Umbilical cord (tissue), 2 donors: Measurements from ENCODE around the gene EXOC3L4. TPM values are rescaled to one million over a fixed set of nuclear protein-coding genes. Genes with fewer than 3 reads are reported as not detected.
A peak's percentile ranks its signal among the peaks of the same experiment; 100 is the strongest.

Experiments used
- DNase-seq: peaks from one replicate; pipeline ENCODE4 v3.0.0-alpha.2; 2015; ENCODE audit warnings: low spot score
- total RNA-seq: library from RNA; depleted of rRNA; stranded (reverse); fragments of >200 nt; gene quantifications from one replicate; pipeline ENCODE4 v1.2.3, GENCODE V29; 2014; ENCODE audit warnings: low replicate concordance; ENCODE audit not compliant: insufficient read depth

Gene EXOC3L4
- total RNA-seq, 1 donor from 2014 or later, result 0.72 TPM

DNA sequence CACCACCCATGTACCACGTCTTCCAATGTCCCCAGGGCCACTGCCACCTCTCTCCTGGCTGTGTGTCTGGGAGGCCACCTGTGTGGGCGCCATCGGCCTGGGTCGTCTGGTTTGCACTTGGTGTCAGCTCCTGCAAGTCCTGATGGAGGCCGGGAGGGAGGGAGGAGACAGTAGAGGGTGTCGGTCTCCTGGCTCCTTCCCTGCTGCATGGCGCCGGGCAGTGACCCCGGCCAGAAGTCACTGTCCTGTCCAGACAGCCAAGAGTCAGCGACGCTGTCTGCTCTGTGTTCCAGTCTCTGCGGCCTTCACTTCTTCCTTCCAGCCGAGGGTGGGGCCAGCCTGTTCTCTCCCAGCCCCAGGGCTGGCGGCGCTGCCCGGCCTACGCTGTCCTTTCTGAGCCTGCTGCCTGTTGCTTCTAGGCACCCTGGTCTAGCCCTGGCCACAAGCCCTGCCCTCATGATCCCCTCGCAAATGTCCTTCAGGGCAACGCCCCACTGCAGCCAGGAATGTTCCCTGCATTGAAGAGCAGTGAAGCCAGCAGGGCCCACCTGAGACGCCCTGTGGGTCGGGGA is 23.5 kb upstream of the EXOC3L4 start:
- DNase-seq, result no peak

DNA sequence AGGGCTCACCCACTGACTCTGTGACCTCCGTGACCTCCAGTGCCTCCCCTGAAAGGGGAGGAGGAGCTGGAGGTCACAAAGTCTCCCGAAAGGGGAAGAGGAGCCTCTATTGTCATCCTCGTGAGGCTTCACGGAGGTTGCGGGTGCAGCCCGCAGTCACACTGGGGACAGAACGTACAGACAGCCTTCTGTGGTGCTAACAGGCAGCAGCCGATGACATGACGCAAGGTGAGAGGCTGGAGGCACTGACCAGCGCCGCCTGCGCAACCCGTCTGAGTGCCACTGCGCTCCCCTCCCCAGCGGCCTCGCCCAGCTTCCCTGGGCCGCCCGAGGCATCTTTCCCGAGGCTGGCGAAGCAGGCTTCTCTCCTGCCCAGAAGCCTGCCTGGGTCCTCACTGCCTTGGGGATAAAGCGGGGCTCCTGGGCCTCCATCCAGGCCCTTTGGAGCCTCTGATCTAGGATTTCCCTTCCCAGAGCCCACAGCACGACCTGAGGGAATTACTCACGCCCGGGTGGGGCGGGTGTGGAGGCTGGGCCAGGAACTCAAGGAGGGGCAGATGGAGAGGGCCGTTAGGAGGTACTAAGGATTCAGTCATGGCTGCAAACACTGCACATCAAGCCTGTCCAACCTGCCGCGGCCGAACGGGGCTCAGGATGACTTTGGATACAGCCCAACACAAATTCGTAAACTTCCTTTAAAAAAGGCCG is 22.8 kb upstream of the EXOC3L4 start:
- peak; percentile 78 for DNase-seq

DNA sequence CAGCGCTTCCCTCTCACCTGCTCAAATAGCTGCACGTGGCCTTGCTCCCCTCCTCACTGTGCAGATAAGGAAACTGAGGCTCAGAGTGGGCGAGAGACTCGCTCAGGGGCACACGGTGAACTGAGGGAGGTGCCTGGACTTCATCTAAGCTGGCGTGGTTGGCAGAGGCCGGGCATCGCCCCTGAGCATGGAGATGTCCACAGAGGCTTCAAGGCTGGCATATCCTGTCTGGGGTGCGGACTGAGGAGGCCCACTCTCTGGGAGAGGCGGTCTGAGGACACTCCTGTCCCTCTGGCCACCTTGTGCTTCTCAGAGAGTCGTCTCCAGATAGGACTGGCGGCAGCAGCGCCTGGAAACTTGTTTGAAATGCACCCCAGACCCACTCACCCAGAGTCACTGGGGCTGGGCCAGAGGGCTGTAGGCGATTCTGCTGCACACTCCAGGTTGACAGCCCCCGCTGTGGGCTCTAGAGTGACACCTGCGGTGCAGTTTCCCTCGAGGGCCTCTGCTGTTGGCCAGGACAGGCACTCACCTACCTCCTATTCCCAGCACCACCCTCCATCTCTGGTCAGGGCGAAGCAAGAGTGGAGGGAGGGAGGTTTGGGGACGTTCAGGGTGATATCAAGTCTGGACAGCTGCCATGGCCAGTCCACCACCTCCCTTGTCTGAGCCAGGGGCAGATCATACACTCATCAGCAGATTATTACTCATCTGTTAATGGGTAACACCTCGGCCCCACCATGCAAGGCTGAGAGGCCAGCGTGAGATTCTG is 21.7 kb upstream of the EXOC3L4 start:
- DNase-seq, result no peak

DNA sequence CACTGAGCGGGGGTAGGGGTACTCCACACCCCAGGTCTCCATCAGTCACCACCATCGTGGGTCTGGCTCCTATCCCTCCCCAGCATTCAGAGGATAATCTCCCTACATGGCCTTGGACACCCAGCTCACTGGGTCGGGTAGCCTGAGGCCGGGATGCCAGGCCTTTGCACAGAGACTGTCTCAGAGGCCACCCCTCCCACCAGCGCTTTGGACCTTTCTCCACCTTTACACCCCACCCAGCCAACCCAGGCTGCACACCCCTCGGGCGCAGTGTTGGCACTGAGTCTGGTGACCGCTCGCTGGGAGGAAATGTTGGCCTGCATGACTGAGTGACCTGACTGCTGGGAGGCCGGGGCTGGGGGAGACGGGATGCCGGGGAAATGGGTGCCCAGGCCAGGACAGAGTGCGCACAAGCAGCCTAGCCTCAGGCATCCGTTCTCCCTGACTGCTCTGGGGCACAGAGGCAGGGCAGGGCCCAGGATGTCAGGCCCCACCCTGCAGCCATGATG is 21.1 kb upstream of the EXOC3L4 start:
- DNase-seq, result no peak

DNA sequence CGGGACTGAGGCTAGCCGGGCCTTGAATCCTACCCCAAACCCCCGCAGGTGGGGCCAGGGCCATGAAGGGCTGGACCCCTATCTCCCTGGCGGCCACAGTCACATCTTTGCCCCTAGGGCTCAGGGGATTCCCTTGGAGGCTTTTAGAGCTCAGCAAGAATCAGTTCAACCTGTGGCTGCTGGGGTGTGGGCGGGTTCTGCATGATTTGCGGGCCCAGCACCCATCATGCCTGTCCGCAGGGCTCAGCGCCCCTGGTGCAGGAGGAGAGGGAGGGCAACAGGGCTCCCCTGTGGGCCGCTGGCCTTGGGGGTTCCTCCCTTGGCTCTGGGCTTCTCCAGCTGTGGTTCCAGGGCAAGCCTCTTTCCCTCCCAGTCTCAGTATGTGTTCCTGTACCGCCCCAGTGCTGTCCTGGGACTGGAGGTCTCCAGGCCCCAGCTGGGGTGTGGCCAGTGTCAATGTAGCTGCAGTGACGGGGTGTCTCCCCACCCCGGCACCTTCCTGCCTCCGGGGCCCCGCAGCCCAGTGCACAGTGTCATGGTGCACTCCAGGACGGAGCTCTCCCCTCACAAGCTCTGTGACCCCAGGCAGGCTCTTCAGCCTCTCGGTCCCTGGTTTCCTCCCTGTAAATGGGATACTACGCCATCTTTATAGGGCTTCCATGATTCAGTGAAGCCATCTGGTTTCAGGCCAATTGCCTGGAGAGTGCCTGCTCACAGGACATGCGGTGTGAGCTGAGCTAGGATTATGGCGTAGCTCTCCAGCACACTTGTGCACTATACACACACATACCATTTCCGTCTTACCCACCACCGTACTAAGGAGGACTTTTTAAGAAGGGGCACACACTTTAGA is 20.4 kb upstream of the EXOC3L4 start:
- DNase-seq, result peak; percentile 74

DNA sequence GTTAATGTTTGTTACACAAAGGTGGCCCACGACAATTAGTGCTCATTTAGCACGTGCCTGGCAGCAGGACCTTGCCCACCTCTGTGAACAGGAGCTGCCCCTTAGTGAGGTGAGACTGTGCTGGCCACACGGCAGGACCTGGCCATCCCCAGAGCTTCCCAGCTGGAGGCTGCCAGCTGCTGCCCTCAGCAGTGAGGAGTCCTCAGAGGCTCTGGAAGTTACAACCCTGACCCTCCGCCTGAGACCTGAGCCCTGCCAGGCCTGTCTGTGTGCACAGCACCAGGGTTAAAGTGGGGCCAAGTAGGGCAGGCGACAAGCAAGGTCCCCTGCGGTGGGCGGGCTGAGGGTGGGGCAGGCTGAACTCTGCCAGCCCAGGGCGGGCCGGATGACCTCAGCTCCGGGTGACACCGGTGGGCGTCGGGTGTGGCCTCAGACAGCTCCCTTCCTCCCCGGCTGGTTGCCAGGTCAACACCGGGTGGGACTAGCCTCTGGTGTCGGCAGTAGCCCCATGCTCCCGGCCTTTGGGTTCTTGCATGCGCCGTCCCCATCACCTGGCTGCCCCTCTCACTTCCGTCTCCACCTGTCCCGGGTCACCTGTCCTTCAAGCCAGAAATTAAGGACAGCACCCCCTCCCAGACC is 19.7 kb upstream of the EXOC3L4 start:
- peak; percentile 38 for DNase-seq

DNA sequence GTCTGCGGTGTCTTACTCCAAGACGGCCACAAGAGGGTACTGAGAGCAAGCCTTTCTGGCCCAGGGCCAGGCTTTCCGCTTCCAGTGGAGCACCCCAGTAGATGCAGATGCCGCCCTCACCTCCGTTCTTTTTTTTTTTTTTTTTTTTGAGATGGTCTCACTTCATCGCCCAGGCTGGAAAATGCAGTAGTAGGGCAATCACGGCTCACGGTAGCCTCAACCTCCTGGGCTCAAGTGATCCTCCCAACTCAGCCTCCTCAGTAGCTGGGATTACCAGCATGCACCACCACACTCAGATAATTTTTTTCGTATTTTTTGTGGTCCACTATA is 16.1 kb upstream of the EXOC3L4 start:
- peak; percentile 78 for DNase-seq

DNA sequence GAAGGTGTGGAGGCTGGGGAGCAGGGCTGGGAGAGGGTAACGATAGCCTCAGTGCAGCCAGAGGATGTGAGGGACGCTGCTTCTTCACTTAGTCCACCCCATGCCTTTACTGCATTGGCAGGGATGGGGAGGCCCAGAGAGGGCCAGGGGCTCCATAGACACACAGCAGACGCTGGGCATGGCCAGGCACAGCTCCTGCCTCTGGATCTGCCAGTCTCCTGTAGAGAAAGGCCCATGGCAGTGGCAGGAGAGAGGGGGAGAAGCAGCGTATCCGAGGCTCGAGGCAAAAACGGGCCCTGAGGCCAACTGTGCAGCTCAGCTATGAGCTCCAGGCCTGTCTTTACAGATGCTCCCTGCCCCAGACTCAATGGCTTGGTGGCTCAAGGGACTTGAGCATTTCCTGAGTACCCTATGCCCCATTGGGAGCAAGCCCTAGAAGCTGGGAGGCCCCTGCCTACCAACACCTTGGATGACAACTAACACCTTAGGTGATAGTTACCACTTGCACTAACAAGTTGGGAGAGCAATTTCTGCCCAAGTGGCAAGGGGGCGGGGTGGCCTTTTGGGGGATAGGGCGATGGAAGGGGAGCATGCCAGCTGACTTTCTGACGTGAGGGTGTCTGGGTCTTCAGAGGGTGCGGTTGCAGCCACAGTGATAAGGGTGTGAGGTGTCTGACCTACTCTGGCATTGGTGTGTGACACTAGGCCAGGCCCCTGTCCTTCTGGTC is 15.5 kb upstream of the EXOC3L4 start:
- no peak for DNase-seq

DNA sequence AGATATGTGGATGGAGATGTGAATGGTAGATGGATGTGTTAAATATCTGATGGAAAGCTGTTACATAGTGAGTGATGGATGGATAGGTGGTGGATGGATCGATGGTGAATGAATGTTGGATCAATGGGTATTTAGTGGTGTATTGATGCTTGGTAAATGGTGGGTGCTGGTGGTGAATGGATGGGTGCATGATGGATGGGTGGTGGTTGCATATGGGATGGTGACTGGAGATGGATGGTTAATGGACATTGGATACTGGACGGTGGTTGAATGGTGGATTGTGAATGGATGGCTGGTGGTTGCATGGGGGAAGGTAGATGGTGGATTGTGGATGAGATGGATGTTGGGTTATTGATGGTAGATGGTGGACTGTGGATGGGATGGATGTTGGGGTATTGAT is 12.6 kb upstream of the EXOC3L4 start:
- no peak for DNase-seq

DNA sequence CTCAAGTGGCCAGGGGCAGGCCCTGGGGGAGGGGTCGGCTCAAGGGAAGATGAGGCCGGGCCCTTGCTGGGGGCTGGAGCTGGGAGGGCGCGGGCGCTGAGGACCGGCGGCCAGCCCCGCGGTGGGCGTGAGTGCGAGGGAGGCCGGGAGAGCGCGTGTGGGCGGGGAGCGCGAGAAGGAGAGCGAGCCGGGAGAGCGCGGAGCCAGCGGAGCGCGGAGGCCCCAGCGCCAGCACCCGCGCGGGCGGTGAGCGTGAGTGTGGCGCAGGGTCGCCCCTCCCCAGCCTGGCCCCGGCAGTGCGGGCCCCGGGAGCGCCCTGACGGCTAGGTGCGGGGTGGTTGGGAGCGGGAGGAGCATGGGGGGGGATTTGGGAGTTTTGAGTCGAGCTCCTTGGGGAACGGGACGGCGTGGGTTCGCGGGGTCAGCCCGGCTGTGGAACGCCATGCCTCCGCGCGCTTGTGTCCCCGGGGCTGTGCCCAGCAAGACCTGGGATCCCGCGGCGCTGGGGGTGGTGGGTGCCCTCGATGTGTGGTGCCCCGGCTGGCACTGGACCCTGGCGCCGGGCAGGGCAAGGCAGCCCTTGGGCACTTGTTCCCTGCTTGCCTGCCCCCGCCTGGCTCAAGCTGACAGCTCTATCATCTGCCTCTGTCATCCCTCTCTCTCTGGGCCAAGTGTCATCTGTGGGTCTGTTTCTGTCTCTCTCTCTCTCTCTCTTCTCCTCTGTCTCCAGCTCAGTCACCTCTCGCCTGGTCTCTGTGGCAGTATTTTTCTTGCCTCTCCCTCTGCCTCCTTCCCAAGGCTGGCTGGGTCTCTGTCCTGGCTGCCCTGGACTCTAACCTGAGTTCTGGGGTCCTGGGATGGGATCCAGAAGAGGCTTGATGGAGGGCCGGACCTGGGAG is 10.3 kb upstream of the EXOC3L4 start, which contains the start of gene LBHD2:
TSS of gene LBHD2 (plus strand) at position 190 of the 899 bp plus-strand sequence. CDS start 1,803 bp downstream, outside the sequence.
- DNase-seq, result peak; percentile 31

DNA sequence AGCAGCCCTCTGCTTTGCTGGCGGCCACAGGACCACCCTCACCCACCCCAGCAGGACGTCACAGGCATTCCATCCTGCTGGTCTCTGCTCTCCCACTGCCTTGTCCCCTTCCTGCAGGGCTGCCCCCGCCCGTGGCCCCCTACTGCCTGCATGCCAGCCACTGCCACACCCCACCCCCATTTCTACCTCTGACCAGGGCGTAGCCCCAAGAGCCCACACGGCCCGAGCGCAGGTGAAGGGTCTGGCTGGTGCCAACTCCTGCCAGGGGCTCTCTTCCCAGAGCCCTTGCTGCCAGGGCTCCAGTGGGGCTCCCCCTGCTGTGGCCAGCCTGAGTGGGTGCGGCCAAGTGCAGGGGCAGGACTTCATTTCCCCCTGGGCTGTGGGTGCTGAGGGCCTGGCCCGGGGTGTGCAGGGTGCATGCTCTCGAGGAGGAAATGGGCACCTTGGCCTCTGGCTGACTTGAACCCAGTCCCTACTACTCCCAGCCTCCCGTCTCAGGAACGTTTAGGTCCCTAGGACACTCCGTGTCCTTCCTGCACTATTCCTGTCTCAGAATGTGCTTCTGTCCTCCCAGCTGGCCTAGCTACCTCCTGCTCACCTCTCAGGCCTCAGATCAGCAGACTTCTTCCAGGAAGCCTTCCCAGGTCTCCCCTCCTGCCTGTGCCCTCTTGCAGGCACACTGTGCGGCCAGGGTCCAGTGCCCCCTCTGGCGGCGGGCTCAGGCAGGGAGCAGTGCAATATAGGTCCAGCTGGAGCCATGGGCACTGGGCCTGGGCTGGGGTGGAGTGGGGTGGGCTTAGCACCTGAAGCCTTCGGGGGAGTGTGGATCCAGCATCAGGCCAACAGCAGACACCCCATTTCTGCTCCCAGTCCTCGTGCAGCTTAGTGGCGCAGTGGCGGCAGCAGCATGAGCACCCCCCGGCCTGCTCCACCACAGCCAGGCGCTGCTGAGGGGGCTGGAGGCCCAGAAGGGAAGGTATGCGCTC is 9.1 kb upstream of the EXOC3L4 start:
- DNase-seq, result no peak

DNA sequence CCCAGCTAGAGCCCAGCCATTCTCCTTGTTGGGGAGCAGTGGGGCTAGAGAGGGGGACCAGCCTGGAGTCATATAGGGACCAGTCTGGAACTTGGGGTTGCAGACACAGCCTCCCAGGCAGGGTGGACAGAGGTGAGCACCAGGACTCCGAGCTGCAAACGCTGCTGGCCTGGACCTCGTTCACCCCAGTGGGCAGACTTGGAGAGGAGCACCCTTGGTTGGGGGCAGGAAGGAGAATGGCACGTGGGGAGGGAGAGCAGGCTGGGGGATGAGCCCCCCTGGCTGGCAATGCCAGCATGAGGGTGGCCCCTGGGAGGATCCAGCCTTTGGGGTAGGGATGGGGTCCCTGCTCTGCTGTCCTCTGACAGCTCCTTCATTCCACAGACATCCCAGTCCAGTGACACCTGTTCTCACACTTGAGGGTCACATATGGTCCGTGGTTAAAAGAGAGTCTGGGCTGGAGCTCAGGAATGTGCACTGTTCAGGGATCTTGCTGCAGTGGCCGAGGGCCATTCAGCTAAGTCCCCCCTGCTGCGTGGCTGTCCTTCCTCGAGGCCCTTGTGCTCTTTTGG is 7.7 kb upstream of the EXOC3L4 start:
- no peak for DNase-seq

DNA sequence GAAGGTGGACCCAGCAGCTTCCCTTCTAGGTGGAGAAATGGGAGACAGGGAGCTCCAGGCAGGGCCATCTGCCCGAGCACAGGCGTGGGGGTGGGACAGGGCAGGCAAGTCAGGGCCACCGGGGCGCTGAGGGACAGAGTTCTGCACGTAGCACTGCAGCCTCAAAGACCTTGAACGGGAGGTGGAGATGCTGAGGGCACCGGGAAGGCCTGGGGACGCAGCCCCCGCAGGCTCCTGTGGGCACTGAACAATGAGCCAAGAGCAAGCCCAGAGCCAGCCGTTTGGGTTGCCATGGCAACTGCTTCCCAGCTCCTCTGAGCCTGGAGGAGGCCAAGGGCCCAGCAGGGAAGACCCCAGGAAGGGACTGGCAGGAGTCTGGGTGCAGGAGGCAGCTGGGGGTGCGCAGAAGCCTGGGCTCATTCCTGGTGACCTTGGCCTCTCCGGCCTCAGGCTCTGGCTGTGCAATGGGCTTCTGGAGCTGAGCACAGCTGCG is 7.1 kb upstream of the EXOC3L4 start:
- DNase-seq, result no peak

DNA sequence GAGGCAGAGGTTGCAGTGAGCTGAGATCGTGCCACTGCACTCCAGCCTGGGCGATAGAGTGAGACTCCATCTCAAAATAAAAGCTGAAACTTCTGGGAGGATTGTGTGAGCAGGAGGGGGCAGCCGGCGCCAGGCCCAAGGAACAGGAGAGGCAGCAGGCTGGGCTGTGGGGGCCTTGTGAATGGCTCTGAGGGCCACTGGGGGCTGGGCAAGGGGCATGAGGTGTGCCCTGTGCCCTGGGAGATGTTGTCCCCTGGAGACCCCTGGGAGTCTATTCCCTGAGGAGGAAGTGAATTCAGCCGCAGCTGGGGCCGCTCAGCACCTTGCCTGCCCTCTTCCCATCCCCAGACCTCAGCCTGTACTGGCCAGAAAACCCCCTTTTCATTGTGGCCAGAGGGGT is 5.6 kb upstream of the EXOC3L4 start:
- DNase-seq, result no peak

DNA sequence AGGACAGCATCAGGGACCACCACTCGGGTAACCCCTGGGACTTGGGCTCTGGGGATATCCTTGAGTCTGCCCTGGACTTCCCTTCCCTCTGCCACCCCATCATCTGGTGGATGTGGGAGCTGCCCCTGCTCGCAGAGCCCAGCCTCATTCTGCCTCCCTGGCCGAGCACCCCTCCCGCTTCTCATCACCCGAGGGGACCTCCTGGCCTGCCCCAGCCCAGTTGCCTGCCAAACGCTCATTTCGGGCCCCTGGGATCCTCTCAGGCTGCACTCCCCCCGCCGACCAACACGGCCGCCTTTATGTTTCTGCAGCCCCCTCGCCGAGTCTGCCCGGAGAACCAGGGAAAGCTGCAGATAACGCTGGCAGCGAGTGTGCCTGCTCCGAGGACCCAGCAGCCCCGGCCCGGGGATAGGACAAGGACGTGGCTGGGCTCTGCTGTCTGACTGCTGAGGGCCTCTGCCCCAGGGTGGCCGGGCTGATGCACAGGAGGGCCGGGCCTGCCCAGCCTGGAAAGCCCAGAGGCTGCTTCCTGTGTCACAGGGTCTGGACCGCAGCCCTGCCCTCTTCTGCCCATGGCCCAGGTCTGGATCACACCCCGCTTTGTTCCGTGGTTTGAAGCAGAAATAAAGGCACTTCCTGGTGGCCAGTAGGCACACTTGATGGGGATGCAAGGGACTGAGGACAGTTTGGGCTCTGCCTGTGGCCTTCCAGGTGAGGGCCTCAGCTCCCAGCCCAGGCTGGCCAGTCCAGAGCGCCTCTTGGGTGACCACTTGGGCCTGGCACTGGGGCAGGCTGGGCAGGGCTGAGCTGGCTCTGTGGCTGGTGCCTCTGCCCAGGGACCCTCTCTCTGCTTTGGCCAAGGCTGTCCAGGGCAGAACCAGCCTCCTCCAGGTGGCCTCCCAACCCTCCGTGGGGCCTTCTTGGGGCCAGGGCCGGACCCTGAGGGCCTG is 4.9 kb upstream of the EXOC3L4 start:
- no peak for DNase-seq

DNA sequence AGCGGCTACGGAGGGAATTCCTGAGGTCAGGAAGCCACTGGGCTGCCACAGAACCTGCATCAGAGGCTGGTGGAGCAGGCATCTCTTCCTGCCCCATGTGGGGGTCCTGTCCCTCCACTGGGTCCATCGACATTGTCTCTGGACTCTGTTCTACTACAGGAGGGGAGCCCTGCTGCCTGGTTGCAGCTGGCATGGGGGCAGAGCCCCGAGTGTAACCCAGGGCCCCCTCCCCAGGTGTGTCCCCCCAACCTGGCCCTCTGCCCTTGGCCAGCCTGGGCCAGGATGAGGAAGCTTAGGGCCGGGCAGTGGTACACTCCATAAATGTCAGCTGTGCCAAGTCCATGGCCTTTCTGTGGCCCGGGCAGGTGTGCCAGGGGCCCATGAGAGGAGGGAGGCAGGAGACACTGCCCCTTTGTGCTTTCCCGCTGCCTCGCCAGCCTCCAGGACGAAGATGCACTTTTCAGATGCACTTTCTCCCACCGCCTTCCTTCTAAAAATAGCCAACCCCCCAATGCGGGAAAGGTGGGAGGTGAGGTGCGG is 4.0 kb upstream of the EXOC3L4 start:
- DNase-seq, result no peak
